ENCODE results near the gene C2CD3. TPM values are rescaled to one million over a fixed set of nuclear protein-coding genes. Genes with fewer than 3 reads are reported as not detected.

Gene C2CD3
- total and polyA plus RNA-seq, 9 of the 15 experiments (the other 6 are each of a cell fraction or from before 2014, with no cell fraction given) = 4.4 to 20.2 (median 15.4) TPM

DNA sequence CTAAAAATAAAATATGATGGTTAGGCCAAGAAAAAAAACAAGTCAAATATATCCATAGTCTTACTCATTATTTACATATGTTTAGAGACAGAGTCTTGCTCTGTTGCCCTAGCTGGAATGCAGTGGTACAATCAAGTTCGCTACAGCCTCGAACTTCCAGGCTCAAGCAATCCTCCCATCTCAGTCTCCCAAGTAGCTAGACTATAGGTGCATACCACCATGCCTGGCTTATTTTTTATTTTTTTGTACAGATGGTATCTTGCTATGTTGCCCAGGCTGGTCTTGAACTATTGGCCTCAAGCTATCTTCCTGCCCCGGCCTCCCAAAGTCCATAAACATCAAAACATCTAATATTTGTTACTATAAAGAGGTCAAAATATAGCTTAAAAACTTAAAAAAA is 36.1 kb downstream of the C2CD3 start:
- WGBS (ENCODE audit: insufficient coverage, low coverage, missing lambda C conversion rate) = 98% methylated on average over 3 of the region's 3 CpGs
- H3K4me3 ChIP-seq = no peak overlapping the region
- peaks cover 0 to 21% of the 10 kb centered on the region in 2 experiments; a peak in 2 of 5 replicates for H3K4me1 ChIP-seq (replicated peaks in 1 of 2; ENCODE audit: control insufficient read depth in 2 of 2, insufficient read depth in 2 of 2, low read length in 2 of 2)
- BruUV-seq (replicated peaks) = no TSS peak
- H3K27ac ChIP-seq (ENCODE audit: extremely low read depth, low read depth, low read length) = no peak overlapping the region
- H3K9me3 ChIP-seq (replicated peaks; ENCODE audit: control insufficient read depth, insufficient read depth, low read depth, low read length) = no peaks in the 10 kb centered on the region
- DNase-seq (ENCODE audit: extremely low read depth in 1 of 4, low spot score in 3 of 4) = no peak
- ChIA-PET POLR2A (interaction anchor here (0.6 to 1.1 kb wide), 2 partner anchors 10 to 36 kb away, joined by 4 read pairs; partner anchors contain the start of genes C2CD3 and PPME1), CTCF (ENCODE audit: low intra/inter-chr PET ratio) (no interaction called here)
- no peak for TF ChIP-seq TBP (optimal IDR thresholded peaks at IDR 0.05; ENCODE audit: low read depth, low read length)
- no peak for TF ChIP-seq ADNP (tag; IDR thresholded peaks at IDR 0.05)
- no peak for TF ChIP-seq ZNF395 (CRISPR knock-in tag; IDR thresholded peaks at IDR 0.05)
- no peak for TF ChIP-seq NRF1 (conservative IDR thresholded peaks at IDR 0.05 in 1 of 2, IDR thresholded peaks at IDR 0.05 in 1 of 2)
- no peak for TF ChIP-seq NELFE (IDR thresholded peaks at IDR 0.05; ENCODE audit: insufficient read depth, insufficient read length)
- no peak for TF ChIP-seq ZNF764 (CRISPR knock-in tag; IDR thresholded peaks at IDR 0.05; ENCODE audit: low read depth)
- no peak for TF ChIP-seq SRSF3 (IDR thresholded peaks at IDR 0.05; ENCODE audit: insufficient read depth, low read length)
- TF ChIP-seq PHB (CRISPR knock-in tag; IDR thresholded peaks at IDR 0.05) = no peak
- TF ChIP-seq ZFPM2 (CRISPR knock-in tag; IDR thresholded peaks at IDR 0.05) = no peak
- no peak for TF ChIP-seq MYC (IDR thresholded peaks at IDR 0.05; ENCODE audit: low read depth, low read length)
- no peak for TF ChIP-seq MYC (CRISPR knock-in tag; IDR thresholded peaks at IDR 0.05; ENCODE audit: borderline replicate concordance, low read depth)
- TF ChIP-seq NCOA4 (IDR thresholded peaks at IDR 0.05; ENCODE audit: partially characterized antibody) = no peak
- TF ChIP-seq FOXA3 (CRISPR knock-in tag; conservative IDR thresholded peaks at IDR 0.05 in 1 of 2, IDR thresholded peaks at IDR 0.05 in 1 of 2) = no peak
- TF ChIP-seq CHAMP1 (IDR thresholded peaks at IDR 0.05) = no peak
- TF ChIP-seq NFE2L1 (tag; IDR thresholded peaks at IDR 0.05; ENCODE audit: borderline replicate concordance, low read depth) = no peak
- TF ChIP-seq ZNF3 (CRISPR knock-in tag; IDR thresholded peaks at IDR 0.05) = no peak
- no peak for TF ChIP-seq ZNF584 (CRISPR knock-in tag; IDR thresholded peaks at IDR 0.05; ENCODE audit: low read depth)
- H3K4me2 ChIP-seq (ENCODE audit: insufficient read depth, low read length) = no peak overlapping the region
- no peaks in the 10 kb centered on the region for H4K20me1 ChIP-seq (replicated peaks; ENCODE audit: control insufficient read depth, insufficient read depth, low read length)
- no peak overlapping the region for H3K9ac ChIP-seq (ENCODE audit: insufficient read depth in 1 of 2, low read depth in 2 of 2, low read length in 2 of 2)
- FAIRE-seq = no peak
- no peak overlapping the region for H2AFZ ChIP-seq (ENCODE audit: low read depth, low read length)
- intact Hi-C loops (cut with micrococcal nuclease) = no loop called here
- no peaks in the 10 kb centered on the region for H3K9me1 ChIP-seq (ENCODE audit: control insufficient read depth, insufficient read depth, low read length)
- H3K36me3 ChIP-seq (ENCODE audit: control insufficient read depth, insufficient read depth, low read length) = peaks cover 39% of the 10 kb centered on the region
- H3K79me2 ChIP-seq (ENCODE audit: control insufficient read depth, insufficient read depth, low read length) = no peaks in the 10 kb centered on the region
- ATAC-seq = no peak
- in situ Hi-C loops (cut with MboI) = no loop called here
- H3K27me3 ChIP-seq (ENCODE audit: control insufficient read depth in 2 of 2, insufficient read depth in 2 of 2, low read length in 2 of 2) = no peaks in the 10 kb centered on the region
